ENCODE results near the gene DNAJC18.

DNAJC18 gene

DNA sequence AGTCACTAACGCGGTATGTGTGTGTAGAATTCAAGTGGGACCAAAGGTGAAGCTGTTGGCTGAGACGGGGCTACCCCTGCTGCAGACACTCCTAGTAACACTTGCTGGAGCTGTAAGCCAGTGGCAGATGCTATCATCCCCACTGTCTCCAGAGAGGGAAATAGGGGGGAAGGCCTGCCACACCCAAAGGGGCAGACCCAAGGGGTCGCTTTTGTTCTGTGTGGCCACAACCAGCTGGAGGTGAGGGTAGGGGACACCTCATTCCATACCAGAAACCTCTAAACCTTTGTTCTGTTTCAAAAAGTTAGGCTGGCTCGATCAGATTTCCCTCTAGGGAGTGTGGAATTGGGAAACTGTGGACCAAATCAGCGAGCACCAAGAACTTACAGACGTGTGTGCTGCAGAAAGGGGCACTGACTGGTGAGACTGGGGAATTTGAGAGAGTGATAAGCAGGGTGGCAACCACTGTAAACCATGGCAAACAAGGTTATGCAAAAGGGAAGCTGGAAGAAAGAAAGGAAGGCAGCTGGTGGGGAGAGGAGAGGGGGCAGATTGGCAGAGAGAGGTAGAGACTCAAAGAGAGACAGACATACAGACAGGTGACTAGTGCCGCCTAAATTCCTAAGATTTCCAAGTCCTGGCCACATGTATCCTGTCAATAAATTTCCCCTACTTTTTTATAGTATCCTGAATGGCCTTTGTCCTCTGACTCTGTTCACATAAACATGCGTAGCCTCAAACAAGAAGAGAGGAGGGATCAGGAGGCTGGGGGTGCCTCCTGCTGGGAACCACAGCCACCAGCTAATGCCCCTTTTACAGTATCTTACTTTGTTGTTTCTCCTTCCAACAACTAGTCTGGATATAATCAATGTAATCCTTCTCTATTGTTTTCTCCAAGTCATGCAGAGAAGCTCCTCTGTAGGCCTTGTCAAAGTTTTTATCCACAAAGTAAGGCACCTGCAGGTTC, 19.8 kb downstream of the DNAJC18 start:
- CTCF ChIA-PET, result interaction anchor here (0.6 to 6.6 kb wide), 3 partner anchors 18 to 232 kb away, joined by 3 to 71 read pairs (median 5); no protein-coding TSS in a partner anchor
- POLR2A ChIA-PET, result interaction anchor here (0.7 to 1.9 kb wide), 2 partner anchors 20 to 98 kb away, joined by 5 to 7 read pairs; partner anchors contain the start of gene DNAJC18

DNA sequence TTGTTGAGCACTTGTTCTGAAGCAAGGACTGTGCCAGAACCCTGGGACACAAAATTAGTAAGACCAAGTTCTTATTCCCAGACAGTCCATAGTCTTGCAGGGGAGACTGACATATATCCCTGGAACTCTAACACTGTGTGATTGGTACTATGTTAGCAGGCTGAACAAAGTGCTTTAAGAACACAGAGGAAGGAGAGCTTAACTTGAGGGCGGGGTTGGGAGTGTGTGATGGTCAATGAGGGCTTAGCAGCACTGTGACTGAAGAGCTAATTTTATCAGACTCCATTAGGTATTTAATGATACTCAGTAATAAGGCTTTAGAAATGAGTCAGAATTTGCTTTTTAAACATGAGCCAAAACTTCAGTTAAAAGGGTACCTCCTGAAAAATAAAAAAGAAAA, 20.5 kb downstream of the DNAJC18 start:
- DNase-seq (ENCODE audit: extremely low spot score), result no peak
- TF ChIP-seq FOXM1 (IDR thresholded peaks at IDR 0.05; ENCODE audit: borderline replicate concordance), result no peak
- TF ChIP-seq SUZ12 (IDR thresholded peaks at IDR 0.05), result no peak
- TF ChIP-seq LEF1 (IDR thresholded peaks at IDR 0.05; ENCODE audit: borderline replicate concordance), result no peak
- no peak for TF ChIP-seq TARDBP (IDR thresholded peaks at IDR 0.05)
- no peak for TF ChIP-seq HDGF (IDR thresholded peaks at IDR 0.05; ENCODE audit: borderline replicate concordance)
- no peak for TF ChIP-seq BHLHE40 (IDR thresholded peaks at IDR 0.05; ENCODE audit: borderline replicate concordance)
- TF ChIP-seq NFRKB (IDR thresholded peaks at IDR 0.05), result no peak
- ChIA-PET CTCF (interaction anchor here (6.6 kb wide), 1 partner anchor 95 kb away, joined by 71 read pairs; no protein-coding TSS in a partner anchor), POLR2A (no interaction called here)

More for the DNA sequence above, 19.8 kb downstream of the DNAJC18 start:
- no peak for DNase-seq (ENCODE audit: extremely low spot score)
- no peak for TF ChIP-seq FOXM1 (IDR thresholded peaks at IDR 0.05; ENCODE audit: borderline replicate concordance)
- TF ChIP-seq BHLHE40 (IDR thresholded peaks at IDR 0.05; ENCODE audit: borderline replicate concordance), result no peak
- TF ChIP-seq CTBP1 (IDR thresholded peaks at IDR 0.05; ENCODE audit: borderline replicate concordance), result no peak
- TF ChIP-seq FOXK2 (IDR thresholded peaks at IDR 0.05), result no peak
- TF ChIP-seq SUZ12 (IDR thresholded peaks at IDR 0.05), result no peak
- no peak for TF ChIP-seq NFRKB (IDR thresholded peaks at IDR 0.05)
- no peak for TF ChIP-seq ARNT (IDR thresholded peaks at IDR 0.05)
- TF ChIP-seq TARDBP (IDR thresholded peaks at IDR 0.05), result no peak
- no peak for TF ChIP-seq ELF4 (IDR thresholded peaks at IDR 0.05)
- TF ChIP-seq SP1 (IDR thresholded peaks at IDR 0.05), result no peak
- TF ChIP-seq ZNF384 (IDR thresholded peaks at IDR 0.05), result no peak
- TF ChIP-seq, protein P1, sequence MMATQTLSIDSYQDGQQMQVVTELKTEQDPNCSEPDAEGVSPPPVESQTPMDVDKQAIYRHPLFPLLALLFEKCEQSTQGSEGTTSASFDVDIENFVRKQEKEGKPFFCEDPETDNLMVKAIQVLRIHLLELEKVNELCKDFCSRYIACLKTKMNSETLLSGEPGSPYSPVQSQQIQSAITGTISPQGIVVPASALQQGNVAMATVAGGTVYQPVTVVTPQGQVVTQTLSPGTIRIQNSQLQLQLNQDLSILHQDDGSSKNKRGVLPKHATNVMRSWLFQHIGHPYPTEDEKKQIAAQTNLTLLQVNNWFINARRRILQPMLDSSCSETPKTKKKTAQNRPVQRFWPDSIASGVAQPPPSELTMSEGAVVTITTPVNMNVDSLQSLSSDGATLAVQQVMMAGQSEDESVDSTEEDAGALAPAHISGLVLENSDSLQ (IDR thresholded peaks at IDR 0.05), result no peak
- TF ChIP-seq LEF1 (IDR thresholded peaks at IDR 0.05; ENCODE audit: borderline replicate concordance), result no peak

DNA sequence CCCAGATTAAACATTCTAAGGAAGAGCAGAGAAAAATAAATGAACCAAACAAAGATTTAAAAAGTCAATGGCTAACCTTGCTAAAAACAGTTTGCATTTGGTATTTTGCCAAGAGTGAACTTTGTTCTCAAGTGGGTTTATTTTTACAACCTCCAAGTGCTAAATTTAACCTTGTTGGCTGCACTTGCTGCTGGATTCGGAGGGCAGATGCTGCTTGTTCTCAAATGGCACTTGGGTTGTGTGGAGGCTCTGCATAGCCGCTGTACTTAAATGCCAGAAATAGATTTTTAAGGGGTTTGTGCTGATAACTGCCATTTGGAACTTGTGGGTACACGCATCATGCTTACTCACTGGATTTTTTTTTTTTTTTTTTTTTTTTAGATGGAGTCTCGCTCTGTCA, 22.1 kb downstream of the DNAJC18 start:
- no peak for DNase-seq (ENCODE audit: extremely low spot score)
- ChIA-PET POLR2A (no interaction called here), CTCF (no interaction called here)
- TF ChIP-seq FOXM1 (IDR thresholded peaks at IDR 0.05; ENCODE audit: borderline replicate concordance) (no peak), TARDBP (IDR thresholded peaks at IDR 0.05) (no peak), ARNT (IDR thresholded peaks at IDR 0.05) (no peak), SUZ12 (IDR thresholded peaks at IDR 0.05) (no peak), SP1 (IDR thresholded peaks at IDR 0.05) (no peak), FOXK2 (IDR thresholded peaks at IDR 0.05) (no peak), ELF4 (IDR thresholded peaks at IDR 0.05) (no peak), NFRKB (IDR thresholded peaks at IDR 0.05) (no peak), BHLHE40 (IDR thresholded peaks at IDR 0.05; ENCODE audit: borderline replicate concordance) (no peak)
- TF ChIP-seq, protein P1 (IDR thresholded peaks at IDR 0.05), result no peak

DNA sequence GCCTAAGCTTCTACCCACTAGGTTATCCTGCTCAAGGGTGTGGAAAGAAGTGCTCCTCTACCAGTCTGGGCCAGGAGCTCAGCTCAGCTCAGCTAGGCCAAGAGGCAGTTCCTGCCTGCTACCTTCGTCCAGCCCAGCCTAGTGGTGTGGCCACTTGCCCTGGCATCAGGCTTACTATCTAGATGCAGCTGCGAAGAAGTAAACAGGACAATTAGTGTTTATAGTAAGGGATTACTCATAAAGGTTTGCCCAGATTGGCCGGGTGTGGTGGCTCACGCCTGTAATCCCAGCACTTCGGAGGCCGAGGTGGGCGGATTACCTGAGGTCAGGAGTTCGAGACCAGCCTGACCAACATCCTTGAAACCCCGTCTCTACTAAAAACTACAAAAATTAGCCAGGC, 22.7 kb downstream of the DNAJC18 start:
- DNase-seq (ENCODE audit: extremely low spot score), result no peak
- TF ChIP-seq LEF1 (IDR thresholded peaks at IDR 0.05; ENCODE audit: borderline replicate concordance) (no peak), BHLHE40 (IDR thresholded peaks at IDR 0.05; ENCODE audit: borderline replicate concordance) (no peak), L3MBTL2 (conservative IDR thresholded peaks at IDR 0.05) (no peak), TARDBP (IDR thresholded peaks at IDR 0.05) (no peak), FOXA1 (IDR thresholded peaks at IDR 0.05) (no peak), NFRKB (IDR thresholded peaks at IDR 0.05) (no peak), ARNT (IDR thresholded peaks at IDR 0.05) (no peak), CTBP1 (IDR thresholded peaks at IDR 0.05; ENCODE audit: borderline replicate concordance) (no peak), HDGF (IDR thresholded peaks at IDR 0.05; ENCODE audit: borderline replicate concordance) (no peak), ZNF384 (IDR thresholded peaks at IDR 0.05) (no peak), ELF4 (IDR thresholded peaks at IDR 0.05) (no peak), FOXM1 (IDR thresholded peaks at IDR 0.05; ENCODE audit: borderline replicate concordance) (no peak)
- CTCF ChIA-PET, result no interaction called here
- POLR2A ChIA-PET, result no interaction called here

DNA sequence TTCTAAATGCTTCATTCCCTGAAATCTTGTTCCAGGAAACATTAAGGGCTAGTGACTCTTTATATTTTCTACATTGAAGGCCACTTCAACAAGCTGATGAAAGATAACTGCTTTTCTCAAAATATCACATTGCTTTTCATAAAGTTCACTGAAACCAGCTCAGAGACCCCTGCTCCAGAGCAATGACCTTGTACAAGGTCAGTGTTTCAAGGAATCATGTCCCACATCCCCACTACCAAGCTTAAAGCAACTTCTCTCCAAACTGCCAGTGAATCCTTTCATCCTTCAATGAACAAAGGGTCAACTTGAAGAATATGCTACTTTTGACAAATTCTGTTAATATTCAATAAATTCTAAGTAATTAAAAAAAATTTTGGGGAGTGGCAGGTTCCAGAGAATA, 23.5 kb downstream of the DNAJC18 start:
- POLR2A ChIA-PET, result no interaction called here
- DNase-seq (ENCODE audit: extremely low spot score), result no peak
- TF ChIP-seq ARNT (IDR thresholded peaks at IDR 0.05) (no peak), FOXM1 (IDR thresholded peaks at IDR 0.05; ENCODE audit: borderline replicate concordance) (no peak), ELF4 (IDR thresholded peaks at IDR 0.05) (no peak), TARDBP (IDR thresholded peaks at IDR 0.05) (no peak), HDGF (IDR thresholded peaks at IDR 0.05; ENCODE audit: borderline replicate concordance) (no peak), BHLHE40 (IDR thresholded peaks at IDR 0.05; ENCODE audit: borderline replicate concordance) (no peak), NFRKB (IDR thresholded peaks at IDR 0.05) (no peak), FOXK2 (IDR thresholded peaks at IDR 0.05) (no peak), SP1 (IDR thresholded peaks at IDR 0.05) (no peak), CTBP1 (IDR thresholded peaks at IDR 0.05; ENCODE audit: borderline replicate concordance) (no peak), LEF1 (IDR thresholded peaks at IDR 0.05; ENCODE audit: borderline replicate concordance) (no peak), L3MBTL2 (conservative IDR thresholded peaks at IDR 0.05) (no peak), ZNF384 (IDR thresholded peaks at IDR 0.05) (no peak), FOXA1 (IDR thresholded peaks at IDR 0.05) (no peak), SUZ12 (IDR thresholded peaks at IDR 0.05) (no peak)
- TF ChIP-seq, protein P1 (IDR thresholded peaks at IDR 0.05), result no peak
- CTCF ChIA-PET, result no interaction called here

Data from HEK293T (cell line).